HG02943 (cell line): ENCODE measurements around the gene TRABD2B.

ENCODE experiments used
- ATAC-seq: cut with Tn5 transposase; IDR thresholded peaks from one replicate; pipeline ENCODE4 v1.9.1; 2021; ENCODE audit warnings: mild to moderate bottlenecking, low read depth, moderate library complexity; ENCODE audit not compliant: unreplicated experiment

Gene TRABD2B

GRCh38 chr1:47838562-47839432, 158.4 kb downstream of the TRABD2B start:
- no peak for ATAC-seq

- no peak for ATAC-seq
Observed at GRCh38 chr1:47837866-47838561, 159.2 kb downstream of the TRABD2B start.

GRCh38 chr1:47837056-47837830, 159.9 kb downstream of the TRABD2B start:
- ATAC-seq: no peak

GRCh38 chr1:47835409-47835808, 161.8 kb downstream of the TRABD2B start:
- no peak for ATAC-seq

- no peak for ATAC-seq
Observed at GRCh38 chr1:47834326-47834725, 162.9 kb downstream of the TRABD2B start.

- no peak for ATAC-seq
Observed at GRCh38 chr1:47830641-47831333, 166.4 kb downstream of the TRABD2B start.

GRCh38 chr1:47830021-47830420, 167.2 kb downstream of the TRABD2B start:
- no peak for ATAC-seq

GRCh38 chr1:47828978-47829377, 168.2 kb downstream of the TRABD2B start:
- ATAC-seq: no peak

GRCh38 chr1:47827109-47827508, 170.1 kb downstream of the TRABD2B start:
- no peak for ATAC-seq

- no peak for ATAC-seq
Observed at GRCh38 chr1:47824716-47825115, 172.5 kb downstream of the TRABD2B start.

- ATAC-seq: no peak
Observed at GRCh38 chr1:47824297-47824696, 172.9 kb downstream of the TRABD2B start.

- ATAC-seq: no peak
Observed at GRCh38 chr1:47823040-47823808, 174.0 kb downstream of the TRABD2B start.

GRCh38 chr1:47821760-47822159, 175.4 kb downstream of the TRABD2B start:
- no peak for ATAC-seq

GRCh38 chr1:47819574-47819888, 177.7 kb downstream of the TRABD2B start:
- ATAC-seq: no peak

GRCh38 chr1:47818682-47819573, 178.3 kb downstream of the TRABD2B start:
- no peak for ATAC-seq

GRCh38 chr1:47817861-47818260, 179.3 kb downstream of the TRABD2B start:
- no peak for ATAC-seq

GRCh38 chr1:47816325-47817071, 180.7 kb downstream of the TRABD2B start:
- ATAC-seq: no peak
